Measurements from ENCODE around the gene EML1. TPM values are rescaled to one million over a fixed set of nuclear protein-coding genes. Genes with fewer than 3 reads are reported as not detected.

Gene EML1
- total and polyA plus RNA-seq, 10 donors: 1.8 to 15.5 (median 6.0) TPM

DNA sequence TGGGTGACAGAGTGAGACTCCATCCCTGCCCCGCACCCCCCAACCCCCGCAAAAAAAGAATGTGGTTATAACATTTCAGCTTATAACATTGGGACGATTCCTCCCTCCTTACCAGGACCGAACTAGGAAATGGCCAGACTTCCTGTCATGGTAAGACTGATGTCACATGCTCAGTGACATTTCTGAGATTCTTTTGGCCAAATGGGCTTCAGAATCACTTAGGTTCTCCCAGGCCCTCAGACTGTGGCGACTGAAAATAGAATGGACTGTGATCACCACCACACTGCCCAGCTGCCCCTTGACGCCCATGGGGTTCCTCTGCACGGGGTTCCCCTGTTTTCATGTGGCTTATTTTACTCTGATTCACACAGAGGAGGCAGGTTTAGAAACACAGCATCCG, 157.0 kb downstream of the EML1 start:
- peaks cover 5 to 18% (median 13%) of the 10 kb centered on the region in 6 donors for H3K4me1 ChIP-seq
- TF ChIP-seq POLR2AphosphoS5 (IDR thresholded peaks at IDR 0.05): no peak
- TF ChIP-seq POLR2A (IDR thresholded peaks at IDR 0.05): no peak
- TF ChIP-seq, protein P1, sequence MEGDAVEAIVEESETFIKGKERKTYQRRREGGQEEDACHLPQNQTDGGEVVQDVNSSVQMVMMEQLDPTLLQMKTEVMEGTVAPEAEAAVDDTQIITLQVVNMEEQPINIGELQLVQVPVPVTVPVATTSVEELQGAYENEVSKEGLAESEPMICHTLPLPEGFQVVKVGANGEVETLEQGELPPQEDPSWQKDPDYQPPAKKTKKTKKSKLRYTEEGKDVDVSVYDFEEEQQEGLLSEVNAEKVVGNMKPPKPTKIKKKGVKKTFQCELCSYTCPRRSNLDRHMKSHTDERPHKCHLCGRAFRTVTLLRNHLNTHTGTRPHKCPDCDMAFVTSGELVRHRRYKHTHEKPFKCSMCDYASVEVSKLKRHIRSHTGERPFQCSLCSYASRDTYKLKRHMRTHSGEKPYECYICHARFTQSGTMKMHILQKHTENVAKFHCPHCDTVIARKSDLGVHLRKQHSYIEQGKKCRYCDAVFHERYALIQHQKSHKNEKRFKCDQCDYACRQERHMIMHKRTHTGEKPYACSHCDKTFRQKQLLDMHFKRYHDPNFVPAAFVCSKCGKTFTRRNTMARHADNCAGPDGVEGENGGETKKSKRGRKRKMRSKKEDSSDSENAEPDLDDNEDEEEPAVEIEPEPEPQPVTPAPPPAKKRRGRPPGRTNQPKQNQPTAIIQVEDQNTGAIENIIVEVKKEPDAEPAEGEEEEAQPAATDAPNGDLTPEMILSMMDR (IDR thresholded peaks at IDR 0.05 in 8 of 11, conservative IDR thresholded peaks at IDR 0.05 in 3 of 11): no peak
- DNase-seq: no peak
- H3K27me3 ChIP-seq (replicated peaks in 1 of 7): peaks cover 0 to 60% (median 16%) of the 10 kb centered on the region in 7 donors
- no peak overlapping the region for H3K27ac ChIP-seq
- H3K9me3 ChIP-seq: no peaks in the 10 kb centered on the region
- no peaks in the 10 kb centered on the region for H3K36me3 ChIP-seq
- 69 to 82% (median 78%) methylated on average over 8 of the region's 8 CpGs for WGBS, 5 donors
- no peak overlapping the region for H3K4me3 ChIP-seq
- intact Hi-C loops (cut with DNase I; ENCODE audit: low total_unique reads): no loop called here

DNA sequence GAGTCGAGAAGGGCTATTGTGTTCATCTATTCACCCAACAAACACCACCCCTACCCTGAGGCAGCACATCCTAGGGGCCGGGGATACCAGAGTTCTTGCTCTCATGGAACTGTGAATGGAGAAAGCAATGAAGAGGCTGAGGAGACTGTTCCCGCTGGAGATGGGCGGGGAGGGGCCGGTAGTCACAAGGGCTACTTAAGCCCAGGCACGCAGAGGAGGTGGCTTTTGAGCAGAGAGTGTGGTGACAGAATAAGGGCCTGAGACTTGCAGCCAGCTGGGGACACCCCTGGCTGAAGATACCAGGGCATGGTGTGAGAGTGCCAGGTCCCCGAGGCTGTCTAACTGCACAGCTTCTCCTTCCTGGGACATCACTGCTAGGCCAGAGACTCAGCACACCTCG, 157.9 kb downstream of the EML1 start:
- DNase-seq: no peak
- intact Hi-C loops (cut with DNase I; ENCODE audit: low total_unique reads): no loop called here
- 69 to 73% (median 71%) methylated on average over 8 of the region's 8 CpGs for WGBS, 5 donors

DNA sequence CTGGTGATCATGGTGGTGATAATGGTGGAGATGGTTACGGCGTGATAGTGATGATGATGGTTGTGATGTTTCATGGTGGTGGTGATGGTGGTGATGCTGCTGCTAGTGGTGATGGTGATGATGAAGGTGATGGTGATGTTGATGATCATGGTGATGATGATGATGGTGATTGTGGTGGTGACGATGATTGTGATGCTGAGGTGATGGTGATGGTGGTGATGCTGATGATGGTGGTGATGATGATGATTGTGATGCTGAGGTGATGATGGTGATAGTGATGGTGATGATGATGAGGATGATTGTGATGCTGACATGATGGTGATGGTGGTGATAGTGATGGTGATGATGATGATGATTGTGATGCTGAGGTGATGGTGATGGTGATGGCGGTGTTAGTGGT, 158.8 kb downstream of the EML1 start:
- TF ChIP-seq POLR2A (IDR thresholded peaks at IDR 0.05): no peak
- TF ChIP-seq, protein P1 (IDR thresholded peaks at IDR 0.05 in 8 of 11, conservative IDR thresholded peaks at IDR 0.05 in 3 of 11): no peak
- TF ChIP-seq POLR2AphosphoS5 (IDR thresholded peaks at IDR 0.05): no peak
- H3K4me1 ChIP-seq: peaks cover 1 to 9% (median 4%) of the 10 kb centered on the region in 6 donors
- WGBS, 5 donors: 92 to 97% (median 94%) methylated on average over 4 of the region's 4 CpGs
- no peaks in the 10 kb centered on the region for H3K9me3 ChIP-seq
- DNase-seq: no peak
- H3K4me3 ChIP-seq: no peak overlapping the region
- H3K27ac ChIP-seq: no peak overlapping the region
- H3K36me3 ChIP-seq: no peaks in the 10 kb centered on the region
- intact Hi-C loops (cut with DNase I; ENCODE audit: low total_unique reads): no loop called here
- peaks cover 0 to 43% (median 8%) of the 10 kb centered on the region in 7 donors for H3K27me3 ChIP-seq (replicated peaks in 1 of 7)

More for the DNA sequence above, 157.9 kb downstream of the EML1 start:
- Histone ChIP-seq H3K27me3 (replicated peaks in 1 of 7) (peaks cover 0 to 53% (median 16%) of the 10 kb centered on the region in 7 donors), H3K9me3 (no peaks in the 10 kb centered on the region), H3K27ac (no peak overlapping the region), H3K4me1 (peaks cover 5 to 18% (median 13%) of the 10 kb centered on the region in 6 donors), H3K4me3 (no peak overlapping the region), H3K36me3 (no peaks in the 10 kb centered on the region)
- TF ChIP-seq, protein P1 (IDR thresholded peaks at IDR 0.05 in 8 of 11, conservative IDR thresholded peaks at IDR 0.05 in 3 of 11): no peak
- no peak for TF ChIP-seq POLR2A (IDR thresholded peaks at IDR 0.05)
- TF ChIP-seq POLR2AphosphoS5 (IDR thresholded peaks at IDR 0.05): no peak

DNA sequence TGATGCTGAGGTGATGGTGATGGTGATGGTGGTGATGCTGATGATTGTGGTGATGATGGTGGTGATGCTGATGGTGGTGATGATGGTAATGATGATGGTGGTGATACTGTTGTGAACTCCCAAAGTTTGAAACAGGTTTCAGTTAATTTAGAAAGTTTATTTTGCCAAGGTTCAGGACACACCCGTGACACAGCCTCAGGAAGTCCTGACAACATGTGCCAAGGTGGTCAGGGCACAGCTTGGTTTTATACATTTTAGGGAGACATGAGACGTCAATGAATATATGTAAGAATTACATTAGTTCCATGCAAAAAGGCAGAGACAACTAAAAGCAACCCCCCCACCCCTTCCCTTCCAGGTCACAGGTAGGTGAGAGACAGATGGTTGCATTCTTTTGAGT, 159.2 kb downstream of the EML1 start:
- Histone ChIP-seq H3K4me3 (no peak overlapping the region), H3K4me1 (peaks cover 0 to 4% (median under 1%) of the 10 kb centered on the region in 6 donors), H3K27ac (no peak overlapping the region), H3K36me3 (no peaks in the 10 kb centered on the region), H3K27me3 (replicated peaks in 1 of 7) (peaks cover 0 to 39% (median 6%) of the 10 kb centered on the region in 7 donors), H3K9me3 (no peaks in the 10 kb centered on the region)
- WGBS, 5 donors: 24 to 42% (median 36%) methylated on average over 2 of the region's 2 CpGs
- intact Hi-C loops (cut with DNase I; ENCODE audit: low total_unique reads): no loop called here
- DNase-seq: no peak
- no peak for TF ChIP-seq POLR2A (IDR thresholded peaks at IDR 0.05)
- TF ChIP-seq POLR2AphosphoS5 (IDR thresholded peaks at IDR 0.05): no peak
- TF ChIP-seq, protein P1 (IDR thresholded peaks at IDR 0.05 in 8 of 11, conservative IDR thresholded peaks at IDR 0.05 in 3 of 11): no peak

Measured in spleen (tissue), 11 donors.